22Rv1 (cell line): ENCODE measurements around the gene PTPRG.

ENCODE experiments used
- ZFX ChIP-seq: fragments of 450-650 bp; IDR thresholded peaks from 2 replicates; pipeline ENCODE4 v1.6.1; 2017; ENCODE audit warnings: antibody characterized with exemption, borderline replicate concordance
- TF ChIP-seq, protein P1 (sequence below): fragments of 450-650 bp; IDR thresholded peaks from 2 replicates; pipeline ENCODE4 v1.5.1; 2017; ENCODE audit warnings: mild to moderate bottlenecking

GRCh38 chr3:61908382-61908781, 347.0 kb downstream of the PTPRG start:
- TF ChIP-seq, protein P1, sequence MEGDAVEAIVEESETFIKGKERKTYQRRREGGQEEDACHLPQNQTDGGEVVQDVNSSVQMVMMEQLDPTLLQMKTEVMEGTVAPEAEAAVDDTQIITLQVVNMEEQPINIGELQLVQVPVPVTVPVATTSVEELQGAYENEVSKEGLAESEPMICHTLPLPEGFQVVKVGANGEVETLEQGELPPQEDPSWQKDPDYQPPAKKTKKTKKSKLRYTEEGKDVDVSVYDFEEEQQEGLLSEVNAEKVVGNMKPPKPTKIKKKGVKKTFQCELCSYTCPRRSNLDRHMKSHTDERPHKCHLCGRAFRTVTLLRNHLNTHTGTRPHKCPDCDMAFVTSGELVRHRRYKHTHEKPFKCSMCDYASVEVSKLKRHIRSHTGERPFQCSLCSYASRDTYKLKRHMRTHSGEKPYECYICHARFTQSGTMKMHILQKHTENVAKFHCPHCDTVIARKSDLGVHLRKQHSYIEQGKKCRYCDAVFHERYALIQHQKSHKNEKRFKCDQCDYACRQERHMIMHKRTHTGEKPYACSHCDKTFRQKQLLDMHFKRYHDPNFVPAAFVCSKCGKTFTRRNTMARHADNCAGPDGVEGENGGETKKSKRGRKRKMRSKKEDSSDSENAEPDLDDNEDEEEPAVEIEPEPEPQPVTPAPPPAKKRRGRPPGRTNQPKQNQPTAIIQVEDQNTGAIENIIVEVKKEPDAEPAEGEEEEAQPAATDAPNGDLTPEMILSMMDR = no peak
- TF ChIP-seq ZFX = no peak
